BJ (cell line): ENCODE results near the gene HSDL2. TPM values are rescaled to one million over a fixed set of nuclear protein-coding genes. Genes with fewer than 3 reads are reported as not detected.

Experiments
- CTCF ChIA-PET: fragments of 350-600 bp; formaldehyde crosslinking; extraction: SDS; loops from one replicate; lab custom pipeline; 2021; ENCODE audit warnings: antibody characterized with exemption, inconsistent platforms; lab: Yijun Ruan, JAX
- POLR2A ChIA-PET: fragments of 300-600 bp; sonication (Branson Sonifier 250); formaldehyde crosslinking; extraction: SDS; loops from one replicate; lab custom pipeline; 2021; ENCODE audit warnings: antibody characterized with exemption; lab: Charles Lee
- DNase-seq: peaks from one replicate; pipeline ENCODE4 v3.0.0-alpha.2; 2011; ENCODE audit warnings: low read depth
- H3K27me3 ChIP-seq: 2 replicates; pipeline ENCODE4 v1.6.0; 2011; ENCODE audit warnings: low read length; ENCODE audit not compliant: control insufficient read depth, insufficient read depth
- H3K36me3 ChIP-seq: 2 replicates; pipeline ENCODE4 v1.5.1; 2011; ENCODE audit warnings: low read length; ENCODE audit not compliant: control insufficient read depth, insufficient read depth
- H3K4me3 ChIP-seq: 2 replicates; pipeline ENCODE4 v1.5.1; 2011; ENCODE audit warnings: low read depth, mild to moderate bottlenecking, control low read depth, low read length
- CTCF ChIP-seq: IDR thresholded peaks from 2 replicates; pipeline ENCODE4 v1.5.1; 2011; ENCODE audit warnings: low read depth, mild to moderate bottlenecking, control low read depth, inconsistent platforms, low read length, moderate library complexity; ENCODE audit not compliant: insufficient read depth
- polyA plus RNA-seq: library from polyadenylated mRNA; depleted of rRNA; stranded (reverse); fragments of >200 nt; gene quantifications from 2 replicates; pipeline ENCODE4 v1.2.3, GENCODE V29; 2011

HSDL2 gene
- polyA plus RNA-seq, 1 experiment = 15.2 TPM

DNA sequence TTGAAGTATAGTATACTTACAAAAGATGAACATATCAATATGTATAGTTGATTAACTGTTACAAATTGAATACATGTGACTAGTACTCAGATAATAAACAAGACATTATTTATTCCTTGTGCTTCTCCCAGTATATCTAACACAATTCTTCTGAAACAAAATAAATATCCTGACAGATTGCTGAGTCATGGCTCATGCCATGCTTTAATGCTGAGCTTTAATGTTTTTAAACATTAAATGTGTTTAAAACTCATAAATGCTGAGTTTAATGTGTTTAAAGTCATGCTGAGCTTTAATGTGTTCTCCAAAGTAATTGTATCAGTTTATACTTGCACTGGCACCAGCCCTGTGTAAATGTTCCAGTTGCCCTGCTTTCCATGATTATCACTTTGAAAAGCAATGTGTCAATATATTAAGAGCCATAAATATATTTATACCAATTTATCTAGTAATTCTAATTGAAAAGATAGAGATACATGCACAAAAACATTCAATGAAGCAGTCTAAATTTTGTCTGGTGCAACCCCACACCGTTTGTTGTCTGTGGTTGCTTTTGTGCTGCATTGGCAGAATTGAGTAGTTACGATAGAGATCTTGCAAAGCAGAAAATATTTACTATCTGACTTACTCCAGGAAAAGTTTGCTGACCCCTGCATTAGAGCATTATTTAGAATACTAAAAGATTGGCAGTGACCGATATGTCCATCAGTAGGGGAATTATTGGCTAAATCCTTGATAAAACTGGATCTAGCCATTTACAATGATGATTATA is 122.5 kb downstream of the HSDL2 start:
- Histone ChIP-seq H3K36me3 (no peaks in the 10 kb centered on the region), H3K4me3 (no peak overlapping the region), H3K27me3 (no peaks in the 10 kb centered on the region)
- no peak for DNase-seq
- TF ChIP-seq CTCF = no peak
- ChIA-PET POLR2A (no interaction called here), CTCF (no interaction called here)

GRCh38 chr9:112503170-112503569 is 123.3 kb downstream of the HSDL2 start:
- Histone ChIP-seq H3K36me3 (no peaks in the 10 kb centered on the region), H3K27me3 (no peaks in the 10 kb centered on the region), H3K4me3 (no peak overlapping the region)
- ChIA-PET POLR2A (no interaction called here), CTCF (no interaction called here)
- no peak for TF ChIP-seq CTCF
- no peak for DNase-seq

- no peak overlapping the region for H3K4me3 ChIP-seq
- TF ChIP-seq CTCF = no peak
- POLR2A ChIA-PET = no interaction called here
- H3K36me3 ChIP-seq = no peaks in the 10 kb centered on the region
- DNase-seq = no peak
- no peaks in the 10 kb centered on the region for H3K27me3 ChIP-seq
- CTCF ChIA-PET = no interaction called here
These were observed 125.2 kb downstream of the HSDL2 start for GRCh38 chr9:112505086-112505485.

- DNase-seq = no peak
- Histone ChIP-seq H3K36me3 (no peaks in the 10 kb centered on the region), H3K4me3 (no peak overlapping the region), H3K27me3 (no peaks in the 10 kb centered on the region)
- TF ChIP-seq CTCF = no peak
- CTCF ChIA-PET = interaction anchor here (1.0 kb wide), 1 partner anchor 21 kb away, joined by 3 read pairs; no protein-coding TSS in a partner anchor
- POLR2A ChIA-PET = no interaction called here
These were observed 125.7 kb downstream of the HSDL2 start for GRCh38 chr9:112505607-112506006.

DNA sequence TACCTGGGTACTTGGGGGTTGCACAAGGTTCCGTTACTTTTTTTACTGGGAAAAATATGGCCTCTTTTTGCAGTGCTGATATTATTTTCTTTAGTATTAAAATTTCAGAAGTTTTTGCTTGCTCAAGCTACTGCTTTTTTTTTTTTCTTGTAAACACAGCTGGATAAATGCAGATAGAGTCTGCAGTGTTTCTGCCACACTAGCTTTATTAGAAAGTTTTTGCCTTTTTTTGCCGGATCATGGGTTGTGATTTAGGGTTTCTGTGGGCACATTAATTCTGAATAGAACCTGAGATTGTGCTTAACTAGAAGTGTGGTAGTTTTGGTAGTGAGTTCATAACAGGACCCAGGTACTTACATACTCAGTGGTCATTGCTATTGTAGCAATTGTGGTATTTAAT is 126.7 kb downstream of the HSDL2 start:
- ChIA-PET POLR2A (no interaction called here), CTCF (interaction anchor here (1.0 to 1.2 kb wide), 2 partner anchors 15 to 21 kb away, joined by 3 read pairs; no protein-coding TSS in a partner anchor)
- DNase-seq = no peak
- Histone ChIP-seq H3K4me3 (no peak overlapping the region), H3K36me3 (no peaks in the 10 kb centered on the region), H3K27me3 (no peaks in the 10 kb centered on the region)
- TF ChIP-seq CTCF = no peak
